Measurements from ENCODE around the gene CHADL.

CHADL gene

DNA sequence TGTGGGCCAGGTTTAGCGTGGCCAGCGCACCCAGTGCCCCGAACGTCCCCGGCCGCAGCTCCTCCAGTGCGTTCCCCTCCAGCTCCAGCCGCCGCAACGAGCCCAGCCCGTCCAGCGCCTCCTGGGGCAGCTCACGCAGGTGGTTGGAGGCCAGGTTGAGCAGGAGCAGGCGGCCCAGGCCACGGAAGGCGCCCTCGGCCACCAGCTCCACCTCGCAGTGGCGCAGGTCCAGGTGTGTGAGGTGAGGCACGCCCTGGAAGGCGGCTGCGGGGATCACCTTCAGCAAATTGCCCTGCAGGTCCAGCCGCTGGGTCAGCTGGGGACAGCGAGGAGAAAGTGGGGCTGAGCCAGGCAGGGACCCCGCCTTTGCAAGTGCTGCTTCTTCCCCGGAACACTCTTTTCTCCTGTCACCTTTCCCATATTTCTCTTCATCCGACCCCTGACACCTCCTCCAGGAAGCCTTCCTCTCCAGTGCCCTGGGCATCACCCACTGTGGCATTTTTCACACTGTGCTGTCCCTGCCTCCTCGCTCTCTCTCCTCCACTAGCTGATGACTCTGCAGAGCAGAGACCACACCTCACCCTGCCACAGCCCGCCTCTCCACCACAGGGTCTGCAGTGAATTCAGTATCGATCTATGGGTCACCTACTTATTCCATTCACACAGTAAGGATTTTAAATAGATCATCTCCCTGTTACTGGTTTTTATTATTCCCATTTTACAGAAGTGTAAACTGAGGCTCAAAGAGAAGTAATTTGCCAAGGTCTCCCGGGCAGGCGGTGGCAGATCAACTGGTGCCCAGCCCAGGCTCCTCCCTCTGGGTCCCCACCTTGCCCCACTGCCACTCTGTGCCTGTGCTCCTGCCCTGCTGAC, 1.9 kb downstream of the CHADL start:
- no peak for DNase-seq (ENCODE audit: extremely low read depth, low read depth)
- TF ChIP-seq, protein P1, sequence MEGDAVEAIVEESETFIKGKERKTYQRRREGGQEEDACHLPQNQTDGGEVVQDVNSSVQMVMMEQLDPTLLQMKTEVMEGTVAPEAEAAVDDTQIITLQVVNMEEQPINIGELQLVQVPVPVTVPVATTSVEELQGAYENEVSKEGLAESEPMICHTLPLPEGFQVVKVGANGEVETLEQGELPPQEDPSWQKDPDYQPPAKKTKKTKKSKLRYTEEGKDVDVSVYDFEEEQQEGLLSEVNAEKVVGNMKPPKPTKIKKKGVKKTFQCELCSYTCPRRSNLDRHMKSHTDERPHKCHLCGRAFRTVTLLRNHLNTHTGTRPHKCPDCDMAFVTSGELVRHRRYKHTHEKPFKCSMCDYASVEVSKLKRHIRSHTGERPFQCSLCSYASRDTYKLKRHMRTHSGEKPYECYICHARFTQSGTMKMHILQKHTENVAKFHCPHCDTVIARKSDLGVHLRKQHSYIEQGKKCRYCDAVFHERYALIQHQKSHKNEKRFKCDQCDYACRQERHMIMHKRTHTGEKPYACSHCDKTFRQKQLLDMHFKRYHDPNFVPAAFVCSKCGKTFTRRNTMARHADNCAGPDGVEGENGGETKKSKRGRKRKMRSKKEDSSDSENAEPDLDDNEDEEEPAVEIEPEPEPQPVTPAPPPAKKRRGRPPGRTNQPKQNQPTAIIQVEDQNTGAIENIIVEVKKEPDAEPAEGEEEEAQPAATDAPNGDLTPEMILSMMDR (IDR thresholded peaks at IDR 0.05; ENCODE audit: low read depth, low read length): no peak

DNA sequence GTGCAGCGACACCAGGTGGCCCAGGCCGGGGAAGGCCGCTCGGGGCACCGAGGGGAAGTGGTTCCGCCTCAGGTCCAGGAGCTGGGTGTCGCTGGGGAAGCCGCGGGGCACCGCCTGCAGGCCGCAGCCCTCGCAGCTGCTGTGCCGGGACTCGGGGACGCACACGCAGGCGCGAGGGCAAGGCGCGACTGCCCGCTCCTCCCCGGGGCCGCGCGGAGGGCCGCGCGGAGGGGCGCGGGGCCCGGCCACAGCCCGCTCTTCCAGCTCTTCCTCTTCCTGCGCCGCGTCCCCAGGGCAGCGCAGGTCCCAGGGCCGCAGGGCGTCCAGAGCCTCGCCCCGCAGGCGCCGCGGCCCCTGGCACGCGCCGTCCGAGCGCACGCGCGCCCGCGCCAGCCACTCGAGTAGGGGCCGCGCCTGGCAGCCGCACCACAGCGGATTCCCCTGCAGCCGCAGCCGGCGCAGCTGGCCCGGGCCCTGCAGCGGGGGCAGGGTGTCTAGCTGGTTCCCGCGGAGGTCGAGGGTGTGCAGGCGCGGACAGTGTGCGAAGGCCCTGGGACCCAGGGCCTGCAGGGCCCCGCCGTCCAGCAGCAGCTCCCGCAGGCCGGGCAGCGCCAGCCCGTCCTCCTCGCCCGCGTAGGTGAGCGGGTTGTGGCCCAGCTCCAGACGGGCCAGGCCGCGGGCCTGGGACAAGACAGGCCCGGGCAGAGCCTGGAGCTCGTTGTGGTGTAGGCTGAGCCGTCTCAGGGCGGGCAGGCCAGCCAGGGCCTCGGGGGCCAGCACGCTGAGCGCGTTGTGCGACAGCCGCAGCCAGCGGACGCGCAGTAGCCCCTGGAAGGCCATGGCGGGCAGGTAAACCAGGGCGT, 2.8 kb downstream of the CHADL start:
- no peak for DNase-seq (ENCODE audit: extremely low read depth, low read depth)
- TF ChIP-seq, protein P1 (IDR thresholded peaks at IDR 0.05; ENCODE audit: low read depth, low read length): peak; percentile 39

DNA sequence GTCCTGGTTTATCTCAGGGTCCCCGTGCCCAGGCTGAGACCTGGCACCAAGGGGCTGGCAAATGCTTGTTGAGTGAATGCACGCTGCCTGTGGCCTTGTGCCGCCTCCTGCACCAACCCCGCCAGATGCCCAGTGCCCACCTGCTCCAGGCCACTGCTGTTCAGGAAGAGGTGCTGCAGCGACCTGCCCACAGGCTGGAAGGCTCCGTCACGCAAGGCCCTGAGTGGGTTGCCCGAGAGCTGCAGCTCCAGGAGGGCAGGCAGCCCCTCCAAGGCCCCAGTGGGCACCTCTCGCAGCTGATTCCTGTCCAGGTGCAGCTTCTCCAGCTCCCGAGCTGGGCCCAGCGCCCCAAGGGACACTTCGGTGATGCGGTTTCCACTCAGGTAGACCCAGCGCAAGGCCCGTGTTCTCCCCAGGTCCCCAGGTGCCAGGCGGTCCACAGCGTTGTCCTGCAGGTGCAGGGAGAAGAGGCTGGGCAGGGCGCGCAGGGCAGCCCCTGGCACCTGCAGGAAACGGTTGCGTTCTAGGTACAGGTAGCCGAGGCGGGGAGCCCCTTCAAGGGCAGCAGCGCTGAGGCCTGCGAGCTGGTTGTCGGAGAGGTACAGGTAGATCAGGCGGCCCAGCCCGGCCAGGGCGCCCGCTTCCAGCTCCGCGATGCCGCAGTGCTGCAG, 3.6 kb downstream of the CHADL start:
- TF ChIP-seq, protein P1 (IDR thresholded peaks at IDR 0.05; ENCODE audit: low read depth, low read length): no peak
- DNase-seq (ENCODE audit: extremely low read depth, low read depth): no peak

DNA sequence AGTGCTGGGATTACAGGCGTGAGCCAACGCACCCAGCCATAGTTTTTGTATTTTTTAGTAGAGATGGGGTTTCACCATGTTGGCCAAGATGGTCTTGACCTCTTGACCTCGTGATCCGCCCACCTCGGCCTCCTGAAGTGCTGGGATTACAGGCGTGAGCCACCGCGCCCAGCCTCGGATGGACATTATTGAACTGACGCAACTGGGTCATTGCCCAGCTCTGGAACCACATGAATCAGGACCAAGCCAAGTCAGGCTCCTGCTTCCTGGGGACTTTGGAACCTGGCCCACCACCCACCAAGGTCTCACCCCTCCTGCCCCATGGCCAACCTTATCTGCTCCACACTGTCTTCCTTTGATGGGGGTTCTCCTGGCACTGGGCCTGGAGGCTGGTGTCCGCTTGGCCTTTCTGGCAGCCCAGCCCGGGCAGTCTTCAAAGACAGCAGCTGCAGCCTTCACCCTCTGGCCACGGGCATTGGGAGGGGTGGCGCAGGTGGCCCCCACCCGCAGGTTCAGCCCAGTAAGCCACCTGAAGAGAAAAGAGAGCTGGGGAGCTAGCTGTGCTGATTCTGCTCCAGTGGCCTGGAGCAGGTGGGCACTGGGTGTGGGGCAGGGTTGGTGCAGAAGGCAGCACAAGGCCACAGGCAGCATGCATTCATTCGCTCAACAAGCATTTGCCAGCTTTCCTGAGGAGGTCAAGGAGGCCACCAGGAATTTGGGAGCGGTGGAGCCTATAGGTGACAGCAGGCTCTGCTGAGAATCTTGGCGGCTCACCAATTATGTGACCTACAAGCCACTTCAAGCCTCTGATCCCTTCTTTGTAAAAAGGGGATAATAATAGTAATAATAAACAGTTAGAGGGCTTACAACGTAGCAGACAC, 5.7 kb downstream of the CHADL start:
- TF ChIP-seq, protein P1 (IDR thresholded peaks at IDR 0.05; ENCODE audit: low read depth, low read length): no peak
- DNase-seq (ENCODE audit: extremely low read depth, low read depth): no peak

DNA sequence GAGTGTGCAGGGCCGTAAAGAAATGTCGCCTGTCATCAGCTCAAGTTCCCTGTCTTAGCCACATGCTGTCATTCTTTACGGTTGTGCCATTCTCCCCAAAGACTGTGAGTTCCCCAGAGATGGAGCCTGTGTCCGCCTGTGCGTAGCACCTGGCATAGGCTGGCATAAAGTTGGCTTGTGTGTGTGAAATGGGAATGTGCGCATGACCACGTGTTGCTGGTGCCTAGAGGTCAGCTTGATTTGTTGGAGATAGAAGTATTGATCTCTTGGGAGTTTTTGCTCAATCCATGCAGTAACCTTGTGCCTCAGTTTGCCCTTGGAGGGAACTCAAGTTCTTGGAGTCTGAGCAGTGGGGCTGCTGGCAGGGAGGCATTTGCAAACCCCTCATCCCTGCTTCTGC, 9.4 kb downstream of the CHADL start:
- TF ChIP-seq, protein P1 (IDR thresholded peaks at IDR 0.05; ENCODE audit: low read depth, low read length): no peak
- DNase-seq (ENCODE audit: extremely low read depth, low read depth): no peak

DNA sequence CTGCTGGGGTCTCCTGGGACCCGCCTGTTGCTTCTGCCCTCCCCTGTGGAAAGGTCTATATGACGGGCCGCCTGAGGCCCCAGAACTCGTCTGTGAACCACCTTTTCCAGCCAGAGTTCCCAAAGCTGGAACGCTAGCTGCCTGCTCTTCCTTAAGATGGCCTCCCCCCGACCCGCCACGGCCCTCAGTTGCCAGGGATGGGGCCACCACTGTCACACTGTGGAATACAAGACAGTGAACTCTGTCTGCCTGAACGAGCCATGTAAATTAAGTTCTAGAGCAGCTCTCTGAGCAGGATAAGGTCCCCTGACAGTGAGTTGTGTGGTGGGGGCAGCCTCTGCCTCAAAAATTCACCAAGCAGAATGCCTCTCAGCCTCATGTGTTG, 10.3 kb downstream of the CHADL start:
- TF ChIP-seq, protein P1 (IDR thresholded peaks at IDR 0.05; ENCODE audit: low read depth, low read length): no peak
- no peak for DNase-seq (ENCODE audit: extremely low read depth, low read depth)
